Measurements from ENCODE around the gene AGAP3. TPM values are rescaled to one million over a fixed set of nuclear protein-coding genes. Genes with fewer than 3 reads are reported as not detected.

The AGAP3 gene
- total and polyA plus RNA-seq, 3 experiments from 2014 or later, result 8.0 to 40.7 (median 39.9) TPM

GRCh38 chr7:151060113-151060415 lies 26.2 kb upstream of the AGAP3 start:
- peak overlapping the region; percentile 94 for H3K4me3 ChIP-seq (ENCODE audit: low read length)
- H3K27me3 ChIP-seq (ENCODE audit: insufficient read depth, low read length, poor library complexity, severe bottlenecking), result no peaks in the 10 kb centered on the region
- H3K27me3 Mint-ChIP-seq, result no peaks in the 10 kb centered on the region
- H3K36me3 ChIP-seq (ENCODE audit: insufficient read depth, low read length), result peaks cover 7% of the 10 kb centered on the region
- peak overlapping the region; percentile 91 for H3K27ac ChIP-seq (ENCODE audit: low read depth, low read length)
- peaks cover 36% of the 10 kb centered on the region for H3K4me1 ChIP-seq (ENCODE audit: insufficient read depth, low read length)
- peak overlapping the region; percentile 82 to 94 (median 92) for H3K4me3 Mint-ChIP-seq
- no peak for DNase-seq
- no peaks in the 10 kb centered on the region for H3K9me3 Mint-ChIP-seq
- H3K36me3 Mint-ChIP-seq, result peaks cover 0 to 25% (median 0%) of the 10 kb centered on the region in 3 donors
- CTCF ChIA-PET, result interaction anchor here (1.3 to 3.8 kb wide), 4 partner anchors 21 to 51 kb away, joined by 5 to 19 read pairs (median 6); partner anchors contain the start of gene FASTK
- H3K27ac Mint-ChIP-seq, result peak overlapping the region in 6 of 8 donors; percentile 52 to 91 (median 73)
- H3K4me1 Mint-ChIP-seq, result peaks cover 24 to 47% (median 36%) of the 10 kb centered on the region in 3 donors
- H3K9me3 ChIP-seq (ENCODE audit: low read length), result no peaks in the 10 kb centered on the region
- POLR2A ChIA-PET, result interaction anchor here (0.9 kb wide), 1 partner anchor 55 kb away, joined by 3 read pairs; no protein-coding TSS in a partner anchor

DNA sequence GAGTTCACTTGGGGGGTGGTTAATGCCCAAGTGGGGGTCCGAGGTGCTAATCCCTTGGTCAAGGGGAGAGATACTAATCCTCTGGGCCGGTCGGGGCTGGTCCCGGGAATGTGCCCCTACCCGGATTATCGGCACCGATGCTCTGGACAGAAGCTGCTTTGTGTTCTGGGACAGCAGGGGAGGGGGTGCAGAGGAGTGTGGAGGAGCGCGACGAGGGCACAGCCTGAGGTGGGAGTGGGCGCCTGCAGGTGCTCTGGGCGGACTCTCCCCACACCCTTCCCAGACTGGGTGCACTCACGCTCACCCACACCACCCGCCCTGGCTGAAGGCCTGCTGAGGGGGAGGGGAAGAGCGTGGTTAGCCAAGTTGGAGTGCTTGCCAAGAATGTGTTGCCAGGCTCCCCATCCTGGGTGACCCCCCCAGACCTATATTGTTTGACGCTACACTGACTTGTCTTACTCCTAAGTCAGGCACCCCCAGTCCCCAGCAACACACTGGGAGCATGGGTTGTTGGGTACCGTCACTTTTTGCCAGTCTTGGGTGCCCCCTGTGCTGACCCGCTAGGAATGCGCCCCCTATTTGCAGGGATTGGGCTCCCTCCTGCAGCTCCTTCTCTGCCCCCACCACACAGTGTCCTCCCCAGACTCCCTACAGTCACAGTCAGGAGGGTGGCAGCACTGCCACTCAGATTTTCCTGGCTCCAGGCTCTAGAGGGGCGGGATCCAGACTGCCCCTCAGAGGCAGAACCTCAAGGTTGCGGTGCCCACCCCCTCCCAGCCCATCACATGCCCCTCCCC lies 25.7 kb upstream of the AGAP3 start:
- Mint-ChIP-seq H3K27ac (peak overlapping the region in 6 of 8 donors; percentile 52 to 91 (median 73)), H3K4me1 (peaks cover 24 to 47% (median 36%) of the 10 kb centered on the region in 3 donors), H3K9me3 (no peaks in the 10 kb centered on the region), H3K27me3 (no peaks in the 10 kb centered on the region), H3K36me3 (peaks cover 0 to 30% (median 0%) of the 10 kb centered on the region in 3 donors), H3K4me3 (peak overlapping the region; percentile 82 to 94 (median 92))
- Histone ChIP-seq H3K4me1 (ENCODE audit: insufficient read depth, low read length) (peaks cover 36% of the 10 kb centered on the region), H3K9me3 (ENCODE audit: low read length) (no peaks in the 10 kb centered on the region), H3K27ac (ENCODE audit: low read depth, low read length) (peak overlapping the region; percentile 91), H3K36me3 (ENCODE audit: insufficient read depth, low read length) (peaks cover 11% of the 10 kb centered on the region), H3K4me3 (ENCODE audit: low read length) (peak overlapping the region; percentile 94), H3K27me3 (ENCODE audit: insufficient read depth, low read length, poor library complexity, severe bottlenecking) (no peaks in the 10 kb centered on the region)
- CTCF ChIA-PET, result interaction anchor here (1.3 to 3.8 kb wide), 5 partner anchors 13 to 50 kb away, joined by 3 to 19 read pairs (median 5); partner anchors contain the start of gene FASTK
- DNase-seq, result peak in 1 of 5 donors; percentile 18
- POLR2A ChIA-PET, result interaction anchor here (0.9 kb wide), 1 partner anchor 55 kb away, joined by 3 read pairs; no protein-coding TSS in a partner anchor

DNA sequence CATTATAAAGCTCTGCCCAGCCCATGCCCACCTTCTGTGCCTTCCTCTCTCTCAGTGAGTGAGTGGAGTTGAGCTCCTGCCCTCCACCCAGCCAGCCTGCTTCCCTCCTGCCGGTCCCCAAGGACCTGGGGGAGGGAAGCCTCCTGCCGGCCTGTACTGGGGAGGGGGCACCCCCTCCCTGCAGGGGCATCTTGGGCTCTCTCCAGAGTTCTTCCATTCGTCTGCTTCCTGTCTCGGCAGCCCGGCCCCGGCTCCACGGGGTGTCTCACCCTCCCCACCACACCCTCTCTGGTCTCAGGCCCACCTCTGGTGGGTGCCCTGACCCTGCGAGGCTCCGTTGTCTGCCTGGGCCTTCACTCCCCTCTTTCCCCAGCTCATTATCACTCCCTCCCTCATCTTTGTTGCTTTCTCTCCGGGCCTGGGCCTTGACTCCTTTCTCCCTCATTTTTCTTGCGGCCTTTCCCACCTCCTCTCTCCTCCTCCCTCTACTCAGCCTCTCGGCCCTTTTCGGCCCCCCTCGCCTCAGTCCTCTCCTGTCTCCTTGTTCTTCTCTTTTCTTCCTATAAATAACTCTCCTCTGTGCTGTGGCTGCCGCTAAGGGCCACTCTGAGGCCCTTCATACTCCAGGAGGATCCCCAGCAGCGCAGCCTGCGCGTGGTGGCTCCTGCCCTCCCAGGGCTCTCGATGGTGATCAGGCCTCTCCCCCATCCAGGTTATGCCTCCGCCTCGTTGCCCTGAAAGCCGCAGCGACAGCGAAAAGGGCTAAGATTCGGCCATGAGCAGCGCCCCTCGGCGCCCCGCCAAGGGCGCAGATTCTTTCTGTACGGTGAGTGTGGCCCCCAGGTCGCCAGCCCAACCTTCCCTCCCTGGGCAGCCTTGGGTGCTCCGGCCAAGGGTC lies 24.8 kb upstream of the AGAP3 start:
- ChIA-PET POLR2A (no interaction called here), CTCF (interaction anchor here (0.9 to 3.8 kb wide), 6 partner anchors 12 to 49 kb away, joined by 3 to 19 read pairs (median 5); partner anchors contain the start of gene FASTK)
- Histone ChIP-seq H3K4me3 (ENCODE audit: low read length) (no peak overlapping the region), H3K4me1 (ENCODE audit: insufficient read depth, low read length) (peaks cover 36% of the 10 kb centered on the region), H3K9me3 (ENCODE audit: low read length) (no peaks in the 10 kb centered on the region), H3K27me3 (ENCODE audit: insufficient read depth, low read length, poor library complexity, severe bottlenecking) (no peaks in the 10 kb centered on the region), H3K36me3 (ENCODE audit: insufficient read depth, low read length) (peaks cover 11% of the 10 kb centered on the region), H3K27ac (ENCODE audit: low read depth, low read length) (peak overlapping the region; percentile 91)
- Mint-ChIP-seq H3K27ac (peak overlapping the region in 5 of 8 donors; percentile 38 to 90 (median 80)), H3K27me3 (no peaks in the 10 kb centered on the region), H3K36me3 (peaks cover 0 to 34% (median 0%) of the 10 kb centered on the region in 3 donors), H3K4me3 (peak overlapping the region; percentile 49 to 94 (median 82)), H3K4me1 (peaks cover 24 to 47% (median 36%) of the 10 kb centered on the region in 3 donors), H3K9me3 (no peaks in the 10 kb centered on the region)
- no peak for DNase-seq

DNA sequence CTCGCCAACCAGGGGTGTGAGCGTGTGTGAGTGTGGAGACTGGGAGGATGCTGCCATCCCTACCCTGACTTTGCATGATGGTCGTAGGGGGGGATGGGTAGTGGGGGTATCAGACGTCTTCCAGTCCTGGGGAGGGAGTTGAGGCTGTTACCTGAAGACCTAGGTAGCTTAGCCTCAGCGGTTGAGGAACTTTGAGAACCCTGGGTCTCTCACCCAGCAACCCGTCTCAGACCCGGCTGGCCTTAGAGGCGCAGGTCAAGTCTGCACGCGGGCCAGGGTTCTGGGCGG lies 24.2 kb upstream of the AGAP3 start:
- Histone ChIP-seq H3K9me3 (ENCODE audit: low read length) (no peaks in the 10 kb centered on the region), H3K36me3 (ENCODE audit: insufficient read depth, low read length) (peaks cover 11% of the 10 kb centered on the region), H3K27ac (ENCODE audit: low read depth, low read length) (peak overlapping the region; percentile 91), H3K4me1 (ENCODE audit: insufficient read depth, low read length) (peaks cover 32% of the 10 kb centered on the region), H3K4me3 (ENCODE audit: low read length) (no peak overlapping the region), H3K27me3 (ENCODE audit: insufficient read depth, low read length, poor library complexity, severe bottlenecking) (no peaks in the 10 kb centered on the region)
- CTCF ChIA-PET, result interaction anchor here (0.9 to 3.8 kb wide), 2 partner anchors 44 to 49 kb away, joined by 4 to 19 read pairs; no protein-coding TSS in a partner anchor
- peaks cover 0 to 37% (median 0%) of the 10 kb centered on the region in 3 donors for H3K36me3 Mint-ChIP-seq
- POLR2A ChIA-PET, result no interaction called here
- H3K4me1 Mint-ChIP-seq, result peaks cover 22 to 41% (median 32%) of the 10 kb centered on the region in 3 donors
- no peak for DNase-seq
- no peaks in the 10 kb centered on the region for H3K27me3 Mint-ChIP-seq
- H3K4me3 Mint-ChIP-seq, result peak overlapping the region in 3 of 7 donors; percentile 45 to 77 (median 65)
- no peak overlapping the region for H3K27ac Mint-ChIP-seq
- no peaks in the 10 kb centered on the region for H3K9me3 Mint-ChIP-seq

GRCh38 chr7:151062399-151063211 lies 23.7 kb upstream of the AGAP3 start:
- Mint-ChIP-seq H3K27me3 (no peaks in the 10 kb centered on the region), H3K36me3 (peaks cover 0 to 41% (median 0%) of the 10 kb centered on the region in 3 donors), H3K4me3 (no peak overlapping the region), H3K27ac (no peak overlapping the region), H3K4me1 (peaks cover 17 to 36% (median 27%) of the 10 kb centered on the region in 3 donors), H3K9me3 (no peaks in the 10 kb centered on the region)
- ChIA-PET CTCF (interaction anchor here (3.8 kb wide), 1 partner anchor 48 kb away, joined by 19 read pairs; no protein-coding TSS in a partner anchor), POLR2A (interaction anchor here (0.6 kb wide), 1 partner anchor 44 kb away, joined by 3 read pairs; no protein-coding TSS in a partner anchor)
- no peak overlapping the region for H3K4me3 ChIP-seq (ENCODE audit: low read length)
- peaks cover 11% of the 10 kb centered on the region for H3K36me3 ChIP-seq (ENCODE audit: insufficient read depth, low read length)
- H3K4me1 ChIP-seq (ENCODE audit: insufficient read depth, low read length), result peaks cover 27% of the 10 kb centered on the region
- DNase-seq, result no peak
- no peaks in the 10 kb centered on the region for H3K9me3 ChIP-seq (ENCODE audit: low read length)
- H3K27ac ChIP-seq (ENCODE audit: low read depth, low read length), result peak overlapping the region; percentile 91
- no peaks in the 10 kb centered on the region for H3K27me3 ChIP-seq (ENCODE audit: insufficient read depth, low read length, poor library complexity, severe bottlenecking)

- no peak overlapping the region for H3K4me3 ChIP-seq (ENCODE audit: low read length)
- DNase-seq, result no peak
- H3K4me1 ChIP-seq (ENCODE audit: insufficient read depth, low read length), result peaks cover 26% of the 10 kb centered on the region
- ChIA-PET CTCF (interaction anchor here (3.8 kb wide), 1 partner anchor 47 kb away, joined by 19 read pairs; no protein-coding TSS in a partner anchor), POLR2A (no interaction called here)
- H3K9me3 Mint-ChIP-seq, result no peaks in the 10 kb centered on the region
- H3K36me3 Mint-ChIP-seq, result peaks cover 0 to 45% (median 0%) of the 10 kb centered on the region in 3 donors
- peak overlapping the region in 2 of 7 donors; percentile 37 to 56 for H3K4me3 Mint-ChIP-seq
- H3K27me3 Mint-ChIP-seq, result no peaks in the 10 kb centered on the region
- H3K27me3 ChIP-seq (ENCODE audit: insufficient read depth, low read length, poor library complexity, severe bottlenecking), result no peaks in the 10 kb centered on the region
- peaks cover 17 to 32% (median 26%) of the 10 kb centered on the region in 3 donors for H3K4me1 Mint-ChIP-seq
- no peak overlapping the region for H3K27ac ChIP-seq (ENCODE audit: low read depth, low read length)
- no peaks in the 10 kb centered on the region for H3K9me3 ChIP-seq (ENCODE audit: low read length)
- H3K27ac Mint-ChIP-seq, result no peak overlapping the region
- H3K36me3 ChIP-seq (ENCODE audit: insufficient read depth, low read length), result peaks cover 11% of the 10 kb centered on the region
Measured at GRCh38 chr7:151063212-151063561, 23.1 kb upstream of the AGAP3 start.

GRCh38 chr7:151064454-151064853 lies 21.8 kb upstream of the AGAP3 start:
- CTCF ChIA-PET, result no interaction called here

More at GRCh38 chr7:151064454-151064853, 21.8 kb upstream of the AGAP3 start:
- Mint-ChIP-seq H3K4me1 (peaks cover 10 to 22% (median 17%) of the 10 kb centered on the region in 3 donors), H3K27me3 (no peaks in the 10 kb centered on the region), H3K27ac (peak overlapping the region in 1 of 8 donors; percentile 10), H3K4me3 (no peak overlapping the region), H3K36me3 (peaks cover 3 to 48% (median 4%) of the 10 kb centered on the region in 3 donors), H3K9me3 (no peaks in the 10 kb centered on the region)
- peaks cover 11% of the 10 kb centered on the region for H3K36me3 ChIP-seq (ENCODE audit: insufficient read depth, low read length)
- peaks cover 15% of the 10 kb centered on the region for H3K4me1 ChIP-seq (ENCODE audit: insufficient read depth, low read length)
- no peak for DNase-seq
- POLR2A ChIA-PET, result no interaction called here
- no peaks in the 10 kb centered on the region for H3K9me3 ChIP-seq (ENCODE audit: low read length)
- H3K4me3 ChIP-seq (ENCODE audit: low read length), result no peak overlapping the region
- no peak overlapping the region for H3K27ac ChIP-seq (ENCODE audit: low read depth, low read length)
- no peaks in the 10 kb centered on the region for H3K27me3 ChIP-seq (ENCODE audit: insufficient read depth, low read length, poor library complexity, severe bottlenecking)
